ENCODE results near the gene CCNL2.

CCNL2 gene

DNA sequence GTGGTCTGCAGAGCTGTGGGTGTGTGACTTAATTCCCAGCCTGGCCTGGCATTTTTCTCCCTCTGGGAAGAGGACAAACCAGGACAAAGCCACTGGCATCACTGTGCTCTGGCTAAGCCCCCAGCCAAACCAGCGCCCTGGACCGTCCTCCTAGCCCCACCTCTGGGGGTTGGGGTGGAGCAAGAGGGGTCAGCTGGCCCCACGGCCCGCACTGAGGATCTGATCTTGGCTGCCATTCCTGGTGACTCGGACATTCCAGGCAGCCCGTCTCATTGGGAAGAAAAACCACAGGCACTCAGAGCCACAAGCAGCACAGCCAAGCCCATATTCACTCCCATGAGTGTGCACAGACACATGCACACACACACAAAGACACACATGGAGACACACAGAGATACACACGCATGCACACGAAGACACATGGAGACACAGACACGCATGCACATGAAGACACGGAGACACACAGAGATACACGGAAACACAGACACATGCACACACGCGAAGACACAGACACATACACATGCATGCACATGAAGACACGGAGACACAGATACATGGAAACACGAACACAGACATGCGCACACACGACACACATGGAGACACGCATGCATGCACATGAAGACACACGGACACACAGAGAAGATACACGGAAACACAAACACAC, 38.5 kb downstream of the CCNL2 start:
- H3K27ac ChIP-seq (ENCODE audit: extremely low read depth, low read depth, low read length) = no peak overlapping the region
- ChIA-PET POLR2A (no interaction called here), CTCF (interaction anchor here (0.6 kb wide), 1 partner anchor 11 kb away, joined by 3 read pairs; no protein-coding TSS in a partner anchor)
- no peaks in the 10 kb centered on the region for H3K9me3 ChIP-seq (ENCODE audit: control insufficient read depth, insufficient read depth, low read depth, low read length)
- no peaks in the 10 kb centered on the region for H3K36me3 ChIP-seq (ENCODE audit: control insufficient read depth in 2 of 2, insufficient read depth in 1 of 2, low read length in 2 of 2)
- H3K4me3 ChIP-seq (ENCODE audit: low read depth, low read length) = no peak overlapping the region
- no peaks in the 10 kb centered on the region for H3K4me1 ChIP-seq (ENCODE audit: control insufficient read depth, insufficient read depth, low read length)
- no peak for TF ChIP-seq GLI4 (tag by site-specific recombination; IDR thresholded peaks at IDR 0.05)
- TF ChIP-seq, protein P1, sequence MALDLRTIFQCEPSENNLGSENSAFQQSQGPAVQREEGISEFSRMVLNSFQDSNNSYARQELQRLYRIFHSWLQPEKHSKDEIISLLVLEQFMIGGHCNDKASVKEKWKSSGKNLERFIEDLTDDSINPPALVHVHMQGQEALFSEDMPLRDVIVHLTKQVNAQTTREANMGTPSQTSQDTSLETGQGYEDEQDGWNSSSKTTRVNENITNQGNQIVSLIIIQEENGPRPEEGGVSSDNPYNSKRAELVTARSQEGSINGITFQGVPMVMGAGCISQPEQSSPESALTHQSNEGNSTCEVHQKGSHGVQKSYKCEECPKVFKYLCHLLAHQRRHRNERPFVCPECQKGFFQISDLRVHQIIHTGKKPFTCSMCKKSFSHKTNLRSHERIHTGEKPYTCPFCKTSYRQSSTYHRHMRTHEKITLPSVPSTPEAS (tag by site-specific recombination; IDR thresholded peaks at IDR 0.05) = peak; percentile 56; the same call in 1 of the 2 replicates
- TF ChIP-seq ZBTB17 (tag by site-specific recombination; IDR thresholded peaks at IDR 0.05) = 0 out of 2 replicates have a peak, but pooled peaks have one; percentile 17
- TF ChIP-seq KLF1 (tag by site-specific recombination; IDR thresholded peaks at IDR 0.05) = peak; percentile 32; the same call in 1 of the 2 replicates
- TF ChIP-seq ZNF558 (tag by site-specific recombination; IDR thresholded peaks at IDR 0.05) = no peak

DNA sequence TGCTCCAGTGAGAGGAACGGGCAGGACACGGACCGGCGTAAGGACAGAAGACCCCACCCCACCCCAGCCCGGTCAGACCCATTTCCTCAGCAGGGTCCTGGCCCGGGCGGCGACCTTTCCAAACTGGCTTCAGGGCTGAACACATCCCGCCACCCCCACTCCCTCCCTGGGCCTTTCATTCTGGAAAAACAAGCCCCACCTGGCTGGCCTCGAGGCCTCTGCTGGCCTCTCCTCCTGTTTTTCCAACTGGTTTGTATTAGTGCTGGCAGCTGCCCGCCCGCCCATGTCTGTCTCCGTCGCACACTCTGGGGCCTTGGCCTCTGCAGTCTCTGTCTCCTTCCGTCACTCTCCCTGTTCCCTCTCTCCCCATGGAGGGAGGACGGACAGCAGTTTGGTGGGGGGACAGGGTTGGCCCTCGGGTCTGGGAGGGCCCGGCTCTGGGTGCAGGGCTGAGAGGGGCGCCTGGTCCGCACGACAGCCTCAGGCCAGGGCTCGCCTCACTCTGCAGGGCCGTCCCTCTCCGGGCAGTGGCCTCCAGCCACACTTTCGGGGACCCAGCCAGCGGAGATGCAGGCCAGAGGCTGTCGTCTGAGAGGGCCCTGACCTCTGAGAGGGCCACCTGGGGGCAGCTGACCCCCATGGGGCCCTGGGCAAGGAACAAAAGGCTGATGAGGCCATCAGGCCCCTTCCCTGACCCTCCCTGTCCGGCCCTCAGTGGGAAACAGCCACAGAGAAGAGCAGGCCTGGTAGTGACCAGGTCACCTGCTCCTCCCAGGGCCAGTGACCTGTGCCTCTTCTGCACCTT, 39.3 kb downstream of the CCNL2 start:
- ChIA-PET CTCF (interaction anchor here (0.5 kb wide), 1 partner anchor 8 kb away, joined by 3 read pairs; no protein-coding TSS in a partner anchor), POLR2A (no interaction called here)
- H3K36me3 ChIP-seq (ENCODE audit: control insufficient read depth in 2 of 2, insufficient read depth in 1 of 2, low read length in 2 of 2) = no peaks in the 10 kb centered on the region
- H3K4me1 ChIP-seq (ENCODE audit: control insufficient read depth, insufficient read depth, low read length) = no peaks in the 10 kb centered on the region
- no peak overlapping the region for H3K27ac ChIP-seq (ENCODE audit: extremely low read depth, low read depth, low read length)
- TF ChIP-seq IKZF3 (tag by site-specific recombination; IDR thresholded peaks at IDR 0.05) = no peak
- no peak for TF ChIP-seq ZNF423 (tag by site-specific recombination; IDR thresholded peaks at IDR 0.05)
- TF ChIP-seq ZFHX2 (tag by site-specific recombination; conservative IDR thresholded peaks at IDR 0.05) = peak; percentile 34; the same call in 1 of the 2 replicates
- no peak for TF ChIP-seq ZNF157 (tag by site-specific recombination; IDR thresholded peaks at IDR 0.05)
- TF ChIP-seq ZNF398 (tag by site-specific recombination; IDR thresholded peaks at IDR 0.05) = 0 out of 2 replicates have a peak, but pooled peaks have one; percentile 13
- TF ChIP-seq EGR2 (tag by site-specific recombination; IDR thresholded peaks at IDR 0.05; ENCODE audit: low read depth) = peak; percentile 57
- TF ChIP-seq, protein P2, sequence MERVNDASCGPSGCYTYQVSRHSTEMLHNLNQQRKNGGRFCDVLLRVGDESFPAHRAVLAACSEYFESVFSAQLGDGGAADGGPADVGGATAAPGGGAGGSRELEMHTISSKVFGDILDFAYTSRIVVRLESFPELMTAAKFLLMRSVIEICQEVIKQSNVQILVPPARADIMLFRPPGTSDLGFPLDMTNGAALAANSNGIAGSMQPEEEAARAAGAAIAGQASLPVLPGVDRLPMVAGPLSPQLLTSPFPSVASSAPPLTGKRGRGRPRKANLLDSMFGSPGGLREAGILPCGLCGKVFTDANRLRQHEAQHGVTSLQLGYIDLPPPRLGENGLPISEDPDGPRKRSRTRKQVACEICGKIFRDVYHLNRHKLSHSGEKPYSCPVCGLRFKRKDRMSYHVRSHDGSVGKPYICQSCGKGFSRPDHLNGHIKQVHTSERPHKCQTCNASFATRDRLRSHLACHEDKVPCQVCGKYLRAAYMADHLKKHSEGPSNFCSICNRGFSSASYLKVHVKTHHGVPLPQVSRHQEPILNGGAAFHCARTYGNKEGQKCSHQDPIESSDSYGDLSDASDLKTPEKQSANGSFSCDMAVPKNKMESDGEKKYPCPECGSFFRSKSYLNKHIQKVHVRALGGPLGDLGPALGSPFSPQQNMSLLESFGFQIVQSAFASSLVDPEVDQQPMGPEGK (tag by site-specific recombination; IDR thresholded peaks at IDR 0.05) = no peak
- TF ChIP-seq ZNF155 (tag by site-specific recombination; IDR thresholded peaks at IDR 0.05) = no peak
- H3K4me3 ChIP-seq (ENCODE audit: low read depth, low read length) = no peak overlapping the region
- H3K9me3 ChIP-seq (ENCODE audit: control insufficient read depth, insufficient read depth, low read depth, low read length) = no peaks in the 10 kb centered on the region

DNA sequence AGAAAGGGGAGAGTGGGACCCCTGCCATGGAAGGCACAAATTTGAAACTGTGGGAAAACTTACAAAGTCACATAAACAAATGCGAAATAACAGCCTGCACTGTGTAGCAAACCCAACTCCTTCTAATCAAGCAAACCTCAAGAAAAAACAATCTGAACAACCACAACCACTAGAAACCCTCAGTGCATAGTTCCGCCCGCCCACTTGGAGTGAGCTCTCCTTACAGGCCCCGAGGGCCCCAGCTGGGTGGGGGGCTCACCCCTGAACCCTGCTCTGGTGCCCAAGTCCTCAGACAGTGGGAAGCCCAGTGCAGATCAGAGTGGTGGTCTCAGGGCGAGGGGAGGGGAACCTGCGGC, 39.8 kb downstream of the CCNL2 start:
- no peaks in the 10 kb centered on the region for H3K9me3 ChIP-seq (ENCODE audit: control insufficient read depth, insufficient read depth, low read depth, low read length)
- H3K27ac ChIP-seq (ENCODE audit: extremely low read depth, low read depth, low read length) = no peak overlapping the region
- TF ChIP-seq ZNF777 (tag by site-specific recombination; IDR thresholded peaks at IDR 0.05; ENCODE audit: borderline replicate concordance) = no peak
- TF ChIP-seq ZNF404 (tag by site-specific recombination; IDR thresholded peaks at IDR 0.05) = no peak
- TF ChIP-seq ZNF76 (tag by site-specific recombination; IDR thresholded peaks at IDR 0.05; ENCODE audit: borderline replicate concordance, low read depth) = no peak
- TF ChIP-seq ZNF202 (tag by site-specific recombination; IDR thresholded peaks at IDR 0.05; ENCODE audit: borderline replicate concordance) = no peak
- no peak for TF ChIP-seq ZNF157 (tag by site-specific recombination; IDR thresholded peaks at IDR 0.05)
- no peak overlapping the region for H3K4me3 ChIP-seq (ENCODE audit: low read depth, low read length)
- POLR2A ChIA-PET = no interaction called here
- H3K36me3 ChIP-seq (ENCODE audit: control insufficient read depth in 2 of 2, insufficient read depth in 1 of 2, low read length in 2 of 2) = no peaks in the 10 kb centered on the region
- H3K4me1 ChIP-seq (ENCODE audit: control insufficient read depth, insufficient read depth, low read length) = no peaks in the 10 kb centered on the region; the same call in 1 of the 2 replicates
- CTCF ChIA-PET = interaction anchor here (0.5 kb wide), 1 partner anchor 8 kb away, joined by 3 read pairs; no protein-coding TSS in a partner anchor
